OCI-LY7 (cell line): ENCODE data around the gene RIOK3. TPM values are rescaled to one million over a fixed set of nuclear protein-coding genes. Genes with fewer than 3 reads are reported as not detected.
"Not testable (repeated sequence)": the region's sequence is repeated elsewhere in the genome, so short reads cannot be mapped to it uniquely, and the experiment has no call there.

Experiments used
- BruUV-seq: library from RNA; stranded (reverse); fragments of 400-500 nt; replicated peaks from 2 replicates; lab custom pipeline; 2021; lab: Mats Ljungman, UMichigan
- CTCF ChIA-PET: fragments of 300-600 bp; sonication (Branson Sonifier 250); formaldehyde crosslinking; loops from one replicate; lab custom pipeline; 2022; ENCODE audit warnings: antibody characterized with exemption; ENCODE audit not compliant: unreplicated experiment; lab: Charles Lee
- POLR2A ChIA-PET: fragments of 300-600 bp; sonication (Branson Sonifier 250); formaldehyde crosslinking; loops from one replicate; lab custom pipeline; 2022; ENCODE audit warnings: antibody characterized with exemption; lab: Charles Lee
- DNase-seq: peaks from one replicate; pipeline ENCODE4 v3.0.0-alpha.2; 2015; ENCODE audit warnings: low spot score
- H2AFZ ChIP-seq: fragments of 200-600 bp; sonication (generic), shearing (Covaris generic); 2 replicates; pipeline ENCODE4 v1.6.1; 2014; ENCODE audit warnings: mild to moderate bottlenecking, antibody characterized with exemption, low read length, moderate library complexity
- H3K27ac ChIP-seq: fragments of 200-600 bp; sonication (generic); 2 replicates; pipeline ENCODE4 v1.5.1; 2014; ENCODE audit warnings: mixed run types, low read depth, mild to moderate bottlenecking, moderate library complexity, low read length, inconsistent platforms; ENCODE audit not compliant: poor library complexity, severe bottlenecking
- H3K36me3 ChIP-seq: fragments of 200-600 bp; sonication (generic); 2 replicates; pipeline ENCODE4 v1.6.1; 2014; ENCODE audit warnings: mild to moderate bottlenecking, antibody characterized with exemption, low read length, moderate library complexity, mixed read lengths; ENCODE audit not compliant: insufficient read depth
- H3K4me1 ChIP-seq: fragments of 200-600 bp; sonication (generic); 2 replicates; pipeline ENCODE4 v1.5.1; 2014; ENCODE audit warnings: mild to moderate bottlenecking, low read length; ENCODE audit not compliant: insufficient read depth, poor library complexity, severe bottlenecking
- H3K4me2 ChIP-seq: fragments of 200-600 bp; sonication (generic); 2 replicates; pipeline ENCODE4 v1.6.1; 2014; ENCODE audit warnings: mild to moderate bottlenecking, low read length
- H3K4me3 ChIP-seq: fragments of 200-600 bp; sonication (generic); 2 replicates; pipeline ENCODE4 v1.5.1; 2014; ENCODE audit warnings: mild to moderate bottlenecking, low read depth, low read length; ENCODE audit not compliant: poor library complexity, severe bottlenecking
- H3K79me2 ChIP-seq: fragments of 200-600 bp; sonication (generic); 2 replicates; pipeline ENCODE4 v1.6.1; 2016; ENCODE audit warnings: low read depth, mild to moderate bottlenecking, low read length, moderate library complexity, mixed read lengths; ENCODE audit not compliant: insufficient read depth
- H3K9me2 ChIP-seq: fragments of 200-600 bp; sonication (generic); 2 replicates; pipeline ENCODE4 v1.6.1; 2016; ENCODE audit warnings: mild to moderate bottlenecking, low read length, mixed read lengths; ENCODE audit not compliant: insufficient read depth
- H3K9me3 ChIP-seq: fragments of 200-600 bp; sonication (generic); 2 replicates; pipeline ENCODE4 v1.6.1; 2014; ENCODE audit warnings: mild to moderate bottlenecking, mixed run types, low read length, mixed read lengths
- H4K20me1 ChIP-seq: fragments of 200-600 bp; sonication (generic); 2 replicates; pipeline ENCODE4 v1.6.1; 2014; ENCODE audit warnings: mild to moderate bottlenecking, antibody characterized with exemption, low read length, moderate library complexity, mixed read lengths; ENCODE audit not compliant: insufficient read depth
- EZH2phosphoT487 ChIP-seq: fragments of 200-600 bp; sonication (generic); IDR thresholded peaks from 2 replicates; pipeline ENCODE4 v1.6.1; 2018; ENCODE audit warnings: low read depth, borderline replicate concordance, mild to moderate bottlenecking, mixed run types, antibody characterized with exemption, low read length, moderate library complexity, mixed read lengths
- intact Hi-C: fragments of 100-400 bp; cut with micrococcal nuclease; formaldehyde crosslinking; loops from one replicate; pipeline ENCODE4 v1.10.0; 2022; ENCODE audit not compliant: unreplicated experiment
- total RNA-seq, 2 experiments: library from RNA; depleted of rRNA in 1 of 2; stranded (reverse); fragments of >200 nt in 1 of 2; shearing (Covaris generic) in 1 of 2; gene quantifications; 2 replicates each; pipeline ENCODE4 v1.2.3, GENCODE V29; 2014 to 2022
- TF ChIP-seq, protein P1 (sequence below): fragments of 200-600 bp; sonication (generic); conservative IDR thresholded peaks from 2 replicates; pipeline ENCODE4 v1.5.1; 2014; ENCODE audit warnings: mild to moderate bottlenecking, antibody characterized with exemption, low read length, moderate library complexity, mixed read lengths

Gene RIOK3
- total RNA-seq, 2 experiments from 2014 or later = 26.6 to 52.4 TPM

DNA sequence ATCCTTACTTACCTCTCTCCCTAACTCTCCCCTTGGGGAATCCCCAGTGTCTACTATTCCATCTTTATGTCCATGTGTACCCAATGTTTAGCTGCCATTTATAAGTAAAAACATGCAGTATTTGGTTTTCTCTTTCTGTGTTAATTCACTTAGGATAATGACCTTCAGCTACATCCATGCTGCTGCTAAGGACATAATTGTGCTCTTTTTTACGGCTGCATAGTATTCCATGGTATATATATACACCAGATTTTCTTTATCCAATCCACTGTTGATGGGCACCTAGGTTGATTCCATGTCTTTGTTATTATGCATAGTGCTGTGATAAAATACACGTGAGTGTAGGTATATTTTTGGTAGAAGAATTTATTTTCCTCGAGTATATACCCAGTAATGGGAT lies 24.3 kb upstream of the RIOK3 start:
- peaks cover 29% of the 10 kb centered on the region for H3K36me3 ChIP-seq
- peaks cover 27% of the 10 kb centered on the region for H3K4me1 ChIP-seq
- TF ChIP-seq EZH2phosphoT487 = no peak
- TF ChIP-seq, protein P1, sequence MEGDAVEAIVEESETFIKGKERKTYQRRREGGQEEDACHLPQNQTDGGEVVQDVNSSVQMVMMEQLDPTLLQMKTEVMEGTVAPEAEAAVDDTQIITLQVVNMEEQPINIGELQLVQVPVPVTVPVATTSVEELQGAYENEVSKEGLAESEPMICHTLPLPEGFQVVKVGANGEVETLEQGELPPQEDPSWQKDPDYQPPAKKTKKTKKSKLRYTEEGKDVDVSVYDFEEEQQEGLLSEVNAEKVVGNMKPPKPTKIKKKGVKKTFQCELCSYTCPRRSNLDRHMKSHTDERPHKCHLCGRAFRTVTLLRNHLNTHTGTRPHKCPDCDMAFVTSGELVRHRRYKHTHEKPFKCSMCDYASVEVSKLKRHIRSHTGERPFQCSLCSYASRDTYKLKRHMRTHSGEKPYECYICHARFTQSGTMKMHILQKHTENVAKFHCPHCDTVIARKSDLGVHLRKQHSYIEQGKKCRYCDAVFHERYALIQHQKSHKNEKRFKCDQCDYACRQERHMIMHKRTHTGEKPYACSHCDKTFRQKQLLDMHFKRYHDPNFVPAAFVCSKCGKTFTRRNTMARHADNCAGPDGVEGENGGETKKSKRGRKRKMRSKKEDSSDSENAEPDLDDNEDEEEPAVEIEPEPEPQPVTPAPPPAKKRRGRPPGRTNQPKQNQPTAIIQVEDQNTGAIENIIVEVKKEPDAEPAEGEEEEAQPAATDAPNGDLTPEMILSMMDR = no peak
- no peak for DNase-seq
- ChIA-PET POLR2A (interaction anchor here (0.6 to 1.1 kb wide), 2 partner anchors 17 to 47 kb away, joined by 3 read pairs; no protein-coding TSS in a partner anchor), CTCF (no interaction called here)
- H3K4me2 ChIP-seq = no peak overlapping the region
- H3K79me2 ChIP-seq = no peaks in the 10 kb centered on the region; the same call in 1 of the 2 replicates
- no peaks in the 10 kb centered on the region for H4K20me1 ChIP-seq
- no peaks in the 10 kb centered on the region for H3K9me2 ChIP-seq
- H3K9me3 ChIP-seq = peaks cover 6% of the 10 kb centered on the region; the same call in 1 of the 2 replicates
- intact Hi-C loops = loop anchor here (10.0 kb wide), 1 partner anchor 156 kb away; the partner anchor contains the start of gene NPC1
- no peak overlapping the region for H3K4me3 ChIP-seq
- no peak overlapping the region for H2AFZ ChIP-seq
- H3K27ac ChIP-seq = no peak overlapping the region
- no TSS peak for BruUV-seq

GRCh38 chr18:23429538-23429937 lies 23.5 kb upstream of the RIOK3 start:
- CTCF ChIA-PET, H3K4me2 ChIP-seq, H3K79me2 ChIP-seq, H2AFZ ChIP-seq, H3K4me3 ChIP-seq, H3K9me2 ChIP-seq, H3K9me3 ChIP-seq, BruUV-seq, H3K27ac ChIP-seq, DNase-seq, H4K20me1 ChIP-seq: not testable (repeated sequence)
- intact Hi-C loops = loop anchor here (10.0 kb wide), 1 partner anchor 155 kb away; the partner anchor contains the start of gene NPC1
- peaks cover 20% of the 10 kb centered on the region for H3K4me1 ChIP-seq
- POLR2A ChIA-PET = interaction anchor here (0.6 to 1.1 kb wide), 2 partner anchors 17 to 46 kb away, joined by 3 read pairs; no protein-coding TSS in a partner anchor
- peaks cover 26% of the 10 kb centered on the region for H3K36me3 ChIP-seq

DNA sequence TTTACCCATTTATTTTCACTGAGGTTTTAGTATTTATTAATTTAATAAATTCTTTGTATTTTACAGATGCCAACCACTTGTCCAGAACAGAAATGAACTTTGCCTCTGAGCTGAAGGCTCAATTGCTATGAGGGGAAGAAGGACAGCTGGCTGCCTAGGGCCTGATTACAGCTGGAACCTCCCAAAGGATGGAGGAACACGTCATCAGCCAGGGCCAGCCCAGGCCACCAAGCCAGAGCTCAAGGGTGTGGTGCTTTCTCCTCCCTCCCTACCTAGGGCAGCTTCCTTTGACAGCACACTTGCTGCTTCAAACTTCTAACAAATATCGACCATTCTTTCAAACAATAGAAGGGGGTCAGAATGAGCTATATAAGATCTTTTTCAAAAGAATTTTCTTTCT lies 19.7 kb upstream of the RIOK3 start:
- CTCF ChIA-PET = no interaction called here
- H3K27ac ChIP-seq = no peak overlapping the region
- peaks cover 15% of the 10 kb centered on the region for H3K4me1 ChIP-seq
- no peak overlapping the region for H3K4me2 ChIP-seq
- TF ChIP-seq, protein P1 = no peak
- no peak for TF ChIP-seq EZH2phosphoT487
- intact Hi-C loops = no loop called here
- no TSS peak for BruUV-seq
- H4K20me1 ChIP-seq = no peaks in the 10 kb centered on the region
- H3K4me3 ChIP-seq = no peak overlapping the region
- DNase-seq = no peak
- no peaks in the 10 kb centered on the region for H3K9me2 ChIP-seq
- peaks cover 11% of the 10 kb centered on the region; the same call in 1 of the 2 replicates for H3K79me2 ChIP-seq
- POLR2A ChIA-PET = interaction anchor here (0.5 to 1.7 kb wide), 7 partner anchors 8 to 1495 kb away, joined by 3 to 9 read pairs (median 3); partner anchors contain the start of gene RIOK3
- no peak overlapping the region for H2AFZ ChIP-seq
- H3K9me3 ChIP-seq = peaks cover 7% of the 10 kb centered on the region; the same call in 1 of the 2 replicates
- peaks cover 23% of the 10 kb centered on the region for H3K36me3 ChIP-seq
